HG03097 (cell line): Measurements from ENCODE around the gene RBBP5.

Experiments
- ATAC-seq: cut with Tn5 transposase; IDR thresholded peaks from one replicate; pipeline ENCODE4 v1.9.1; 2021; ENCODE audit not compliant: unreplicated experiment, low FRiP score

RBBP5 gene

DNA sequence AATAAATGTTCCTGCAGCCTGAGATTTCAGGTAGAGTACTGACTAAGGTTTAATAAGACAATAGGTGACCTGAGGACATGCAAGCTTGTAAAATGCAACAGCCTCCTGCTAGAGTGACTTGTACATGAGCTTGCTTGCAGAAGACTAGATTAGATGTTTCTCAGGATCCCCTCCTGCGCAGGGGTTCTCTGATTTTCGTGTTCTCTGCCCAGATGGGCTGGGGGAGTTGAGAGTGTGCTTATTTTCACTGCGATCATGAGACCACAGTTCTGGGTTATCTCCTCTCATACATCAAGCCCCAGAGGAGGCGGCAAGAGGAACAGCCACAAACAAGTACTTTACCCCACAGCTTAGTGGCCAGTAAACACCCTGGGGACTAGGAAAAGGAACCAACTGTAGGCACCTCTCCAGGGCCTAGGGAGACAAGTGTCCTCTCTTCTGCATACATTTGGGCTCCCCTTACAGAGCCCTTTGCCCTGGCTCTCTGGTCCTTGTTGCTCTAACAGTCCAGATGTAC is 45.5 kb downstream of the RBBP5 start:
- ATAC-seq: no peak

DNA sequence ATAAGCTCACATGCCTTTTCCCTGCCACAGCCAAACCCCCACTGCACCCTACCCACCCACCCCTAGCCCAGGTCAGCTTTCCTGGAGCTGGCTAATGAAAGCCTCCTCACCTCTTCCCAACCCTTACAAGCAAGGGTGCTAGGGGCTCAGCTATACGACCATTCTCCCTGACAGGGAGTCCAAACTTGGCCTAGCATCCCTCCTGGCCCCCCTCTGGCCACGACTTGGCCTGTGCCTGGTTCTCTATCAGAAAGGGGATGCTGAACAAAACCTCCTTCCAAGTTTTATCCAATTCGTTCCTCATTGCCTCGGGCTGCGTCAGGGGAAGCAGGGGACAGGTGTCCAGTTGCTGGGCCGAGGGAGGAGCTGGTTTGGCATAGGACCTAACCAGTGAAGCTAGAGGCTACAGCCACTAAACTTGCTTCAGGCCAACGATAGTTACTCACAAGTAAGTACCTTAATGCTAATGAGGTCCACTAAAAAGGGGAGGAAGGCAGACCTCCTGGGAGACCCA is 46.1 kb downstream of the RBBP5 start:
- no peak for ATAC-seq

DNA sequence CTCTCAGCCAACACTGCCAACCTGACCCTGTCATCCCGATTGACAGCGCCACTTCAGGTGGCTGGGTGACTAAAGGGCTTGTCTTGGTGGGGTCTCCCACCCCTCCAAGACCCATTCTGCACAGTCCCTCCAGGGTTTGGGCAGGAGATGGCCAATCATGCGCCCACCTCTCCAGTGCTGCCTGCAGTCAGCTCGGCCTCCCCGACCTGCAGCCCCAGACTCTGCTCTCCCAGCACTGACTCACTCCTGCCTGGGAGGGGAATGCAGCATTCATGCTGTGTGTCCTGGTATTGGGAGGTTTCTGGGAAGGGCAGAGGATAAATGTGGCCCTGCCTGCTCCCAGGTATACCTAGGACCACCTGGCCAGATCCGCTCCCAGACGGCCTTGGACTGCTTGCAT is 47.3 kb downstream of the RBBP5 start:
- ATAC-seq: no peak

DNA sequence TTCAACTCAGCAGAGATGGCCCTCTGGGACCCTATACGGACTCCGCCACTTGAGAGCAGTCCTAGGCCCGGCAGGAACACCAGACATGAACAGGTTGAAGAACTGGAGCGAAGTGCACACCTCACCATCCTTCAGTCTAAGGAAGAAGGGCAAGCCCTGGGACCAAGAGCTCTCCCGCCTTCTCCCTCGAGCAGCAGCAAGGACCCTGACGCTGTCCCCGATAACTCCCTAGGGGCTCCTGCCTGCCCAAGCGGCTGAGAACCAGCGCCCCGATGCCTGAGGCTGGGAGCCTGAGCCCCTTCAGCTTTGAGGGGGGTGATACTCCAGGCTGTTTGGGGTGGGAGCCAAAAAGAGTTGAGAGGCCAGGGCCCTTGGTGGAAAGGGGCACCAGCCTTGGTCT is 47.7 kb downstream of the RBBP5 start:
- no peak for ATAC-seq

DNA sequence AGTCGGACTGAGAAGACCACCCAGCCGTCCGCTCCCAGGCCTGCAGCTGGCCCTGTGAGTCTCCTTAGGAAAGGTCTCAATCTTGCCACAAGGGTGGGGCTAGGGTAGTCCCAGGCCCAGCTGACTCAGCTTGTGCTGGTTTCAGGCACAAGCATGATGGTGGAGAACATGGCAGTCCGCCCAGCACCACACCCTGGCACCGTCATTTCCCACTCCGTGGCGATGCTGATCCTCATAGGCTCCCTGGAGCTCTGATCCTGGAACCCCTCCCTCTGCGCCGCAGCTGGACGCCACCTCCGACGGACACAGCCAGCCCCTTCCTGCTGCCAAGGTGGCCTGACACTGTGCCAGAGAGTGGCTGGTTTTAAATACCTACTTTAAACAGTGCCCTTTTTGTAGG is 48.3 kb downstream of the RBBP5 start:
- no peak for ATAC-seq

DNA sequence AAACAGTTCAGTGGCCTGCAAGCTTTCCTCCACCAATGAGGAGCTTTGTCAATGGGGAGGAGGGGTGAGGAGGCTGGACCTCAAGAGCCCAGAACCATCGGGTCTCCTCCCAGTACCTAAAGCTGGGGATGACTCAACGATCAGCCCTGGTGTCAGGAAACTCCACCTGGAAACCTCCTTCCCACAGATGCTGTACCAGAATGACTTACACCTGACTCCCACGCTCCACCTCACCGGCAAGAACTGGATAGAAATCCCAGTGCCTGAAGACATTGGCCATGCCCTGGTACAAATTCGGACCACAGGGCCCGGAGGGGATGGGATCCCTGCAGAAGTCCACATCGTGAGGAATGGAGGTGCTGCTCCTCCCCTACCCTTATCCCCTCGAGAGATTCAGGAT is 48.9 kb downstream of the RBBP5 start:
- ATAC-seq: no peak

DNA sequence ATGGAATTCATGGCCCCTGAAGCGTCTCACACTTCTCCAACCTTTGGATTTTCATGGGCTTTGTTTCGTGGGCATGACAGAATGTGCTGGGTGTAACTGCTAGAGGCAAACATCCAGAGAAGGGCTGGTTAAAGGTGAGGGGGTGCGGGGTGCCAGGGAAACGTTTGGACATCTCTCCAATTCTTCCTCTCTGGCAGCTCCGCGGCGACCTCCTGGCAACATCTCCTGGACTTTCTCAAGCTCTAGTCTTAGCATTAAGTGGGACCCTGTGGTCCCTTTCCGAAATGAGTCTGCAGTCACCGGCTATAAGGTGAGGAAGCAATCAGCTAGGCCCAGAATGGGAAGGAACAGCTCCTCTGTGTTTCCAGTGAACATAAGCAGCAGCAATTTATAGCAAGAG is 49.5 kb downstream of the RBBP5 start:
- no peak for ATAC-seq

DNA sequence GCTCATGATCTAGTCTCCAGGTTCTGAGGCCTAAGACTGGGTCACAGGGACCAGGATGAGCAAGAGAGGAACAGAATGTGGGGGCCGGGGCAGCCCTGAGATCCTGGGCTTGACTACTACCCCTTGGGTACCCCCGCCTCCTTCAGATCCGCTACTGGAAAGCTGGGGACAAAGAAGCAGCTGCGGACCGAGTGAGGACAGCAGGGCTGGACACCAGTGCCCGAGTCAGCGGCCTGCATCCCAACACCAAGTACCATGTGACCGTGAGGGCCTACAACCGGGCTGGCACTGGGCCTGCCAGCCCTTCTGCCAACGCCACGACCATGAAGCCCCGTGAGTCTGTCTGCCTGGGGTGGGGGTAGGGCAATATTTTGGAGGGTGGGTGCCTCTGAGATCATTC is 50.0 kb downstream of the RBBP5 start:
- ATAC-seq: no peak

DNA sequence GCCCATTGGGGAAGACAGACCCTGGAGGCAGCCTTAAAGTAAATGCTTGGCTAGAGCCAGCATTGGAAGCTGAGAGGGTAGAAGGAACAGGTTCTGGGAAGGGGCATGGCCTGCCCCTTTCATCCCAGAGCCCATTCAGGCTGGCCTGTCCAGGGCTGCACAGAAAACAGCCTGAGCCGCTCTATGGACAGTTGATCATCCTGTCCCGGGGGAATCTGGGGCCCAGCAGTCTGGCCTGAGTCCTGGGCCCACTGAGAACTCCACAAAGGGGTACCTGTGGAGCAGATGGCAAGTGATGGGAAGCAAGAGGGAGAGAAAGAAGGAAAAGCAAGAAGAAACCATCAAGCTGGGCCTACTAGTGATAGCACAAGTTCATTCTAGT is 50.8 kb downstream of the RBBP5 start:
- ATAC-seq: no peak

DNA sequence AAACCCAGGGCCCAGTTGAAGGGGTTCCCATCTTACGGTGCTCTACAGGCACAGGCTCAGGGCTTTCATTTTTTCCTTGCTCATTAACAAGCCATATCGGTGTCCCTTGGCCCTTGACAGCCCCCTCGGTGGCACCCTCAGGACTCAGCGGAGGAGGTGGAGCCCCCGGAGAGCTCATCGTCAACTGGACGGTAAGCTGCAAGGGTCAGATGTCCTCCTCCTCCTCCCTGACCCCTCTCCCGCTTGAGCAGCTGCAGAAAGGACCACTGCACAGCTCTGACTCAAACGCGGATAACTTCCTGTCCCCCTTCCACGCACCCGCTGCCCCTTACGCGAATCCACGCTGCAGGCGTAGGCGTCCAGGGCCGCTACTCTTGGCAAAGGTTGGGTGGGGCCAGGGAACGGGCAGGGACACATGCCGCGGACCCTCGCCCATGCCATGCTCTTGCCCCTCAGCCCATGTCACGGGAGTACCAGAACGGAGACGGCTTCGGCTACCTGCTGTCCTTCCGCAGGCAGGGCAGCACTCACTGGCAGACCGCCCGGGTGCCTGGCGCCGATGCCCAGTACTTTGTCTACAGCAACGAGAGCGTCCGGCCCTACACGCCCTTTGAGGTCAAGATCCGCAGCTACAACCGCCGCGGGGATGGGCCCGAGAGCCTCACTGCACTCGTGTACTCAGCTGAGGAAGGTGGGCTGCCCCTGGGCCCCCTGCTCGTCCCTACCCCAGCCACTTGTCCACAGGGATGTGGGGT is 52.2 kb downstream of the RBBP5 start:
- no peak for ATAC-seq

DNA sequence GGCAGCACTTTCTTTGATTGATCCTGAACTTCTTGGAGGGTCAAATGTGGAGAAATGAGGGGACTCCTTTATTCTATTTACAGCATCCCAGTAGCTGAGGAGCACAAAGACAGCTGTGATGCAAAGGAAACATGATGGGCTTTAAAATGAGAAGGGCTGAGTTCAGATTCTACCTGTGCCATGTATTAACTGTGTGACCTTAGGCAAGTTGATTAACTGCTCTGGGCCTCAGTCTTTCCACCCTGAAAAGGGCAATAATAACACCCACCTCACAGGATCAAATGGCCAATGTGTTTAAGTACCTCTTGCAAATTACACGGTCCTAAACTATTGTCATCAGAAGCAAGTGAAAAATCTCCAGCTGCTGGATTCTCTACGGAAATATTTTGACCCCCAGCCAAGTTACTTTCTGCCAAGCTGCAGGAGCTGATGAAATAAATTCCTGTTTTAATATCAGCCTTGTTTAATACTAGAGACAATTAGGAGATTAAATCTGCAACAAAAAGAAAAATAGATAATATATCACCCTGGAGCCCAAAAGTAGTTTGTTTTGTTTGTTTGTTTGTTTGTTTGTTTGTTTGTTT is 53.2 kb downstream of the RBBP5 start:
- ATAC-seq: no peak

DNA sequence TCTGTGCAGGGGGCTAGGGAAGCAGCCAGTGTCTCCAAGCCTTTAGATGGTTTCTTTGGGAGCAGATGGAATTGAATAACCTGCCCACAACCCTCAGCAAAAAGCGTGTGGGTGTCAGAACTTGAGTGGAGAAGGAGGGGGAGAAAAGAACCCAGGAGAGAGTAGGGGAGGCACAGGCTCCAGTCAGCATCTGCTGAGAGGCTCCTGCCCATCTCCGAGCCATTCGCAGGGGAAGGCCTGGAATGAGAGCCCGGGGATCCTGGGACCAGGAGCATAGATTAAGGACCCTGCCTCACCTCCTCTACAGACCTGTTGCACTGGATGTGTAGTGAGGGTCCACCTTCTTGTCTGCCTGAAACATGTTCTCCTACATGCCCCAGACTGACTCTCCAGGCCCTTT is 53.8 kb downstream of the RBBP5 start:
- ATAC-seq: no peak

DNA sequence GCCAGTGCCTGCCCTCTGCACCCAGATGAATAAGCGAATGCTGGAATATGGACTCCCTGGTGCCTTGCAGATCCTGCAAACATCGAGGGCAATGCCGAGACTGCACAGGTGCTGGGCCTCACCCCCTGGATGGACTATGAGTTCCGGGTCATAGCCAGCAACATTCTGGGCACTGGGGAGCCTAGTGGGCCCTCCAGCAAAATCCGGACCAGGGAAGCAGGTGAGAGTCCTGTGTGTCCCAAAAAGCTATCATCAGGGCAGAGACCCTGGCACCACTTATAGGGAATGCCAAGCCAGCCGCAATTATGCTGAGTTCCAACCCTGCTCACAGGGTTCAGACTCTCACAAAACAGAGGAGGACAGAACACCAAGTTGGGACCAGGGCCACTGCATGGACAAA is 54.7 kb downstream of the RBBP5 start:
- no peak for ATAC-seq

DNA sequence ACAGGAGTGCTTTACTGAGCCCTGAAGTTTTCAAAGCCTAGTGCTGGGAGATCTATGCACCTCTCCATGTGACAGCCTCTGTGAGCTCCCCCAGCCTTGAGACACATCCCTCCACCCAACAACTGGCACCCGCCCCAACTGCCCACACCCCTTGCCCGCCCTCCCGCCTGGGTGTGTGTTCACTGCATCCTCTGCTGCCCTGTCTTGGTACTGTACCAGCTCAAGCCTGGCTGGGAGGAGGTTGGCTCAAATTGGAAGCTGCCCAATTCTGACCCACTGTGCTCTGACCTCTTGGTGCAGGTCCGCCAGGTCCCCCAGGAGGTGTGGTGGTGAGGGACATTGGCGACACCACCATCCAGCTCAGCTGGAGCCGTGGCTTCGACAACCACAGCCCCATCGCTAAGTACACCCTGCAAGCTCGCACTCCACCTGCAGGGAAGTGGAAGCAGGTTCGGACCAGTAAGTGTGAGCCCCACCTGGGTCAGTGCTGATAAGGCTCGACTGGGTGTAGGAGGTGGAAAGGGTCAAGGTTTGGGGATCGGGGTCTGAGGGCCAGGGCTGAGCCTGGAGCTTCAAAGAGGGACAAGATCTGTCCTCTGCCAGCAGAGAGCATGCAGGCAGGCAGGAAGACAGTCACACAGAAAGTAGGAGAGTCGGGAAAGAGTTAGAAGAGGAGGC is 55.5 kb downstream of the RBBP5 start:
- ATAC-seq: no peak

DNA sequence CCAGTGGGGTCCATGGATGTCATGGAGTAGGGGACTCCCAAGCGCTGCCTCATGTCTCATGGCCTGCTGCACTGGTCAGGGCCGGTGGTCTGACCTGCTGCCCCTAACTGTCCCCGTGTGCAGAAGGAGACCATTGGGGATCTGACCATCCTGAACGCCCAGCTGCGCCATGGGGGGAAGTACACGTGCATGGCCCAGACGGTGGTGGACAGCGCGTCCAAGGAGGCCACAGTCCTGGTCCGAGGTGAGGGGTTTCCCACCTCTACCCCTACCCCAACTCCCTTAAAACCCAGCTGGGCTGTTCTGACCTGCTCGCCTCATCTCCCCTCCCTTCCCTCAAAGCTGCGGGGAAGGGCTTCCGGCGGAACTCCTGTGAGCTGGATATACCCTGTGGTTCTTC is 56.1 kb downstream of the RBBP5 start:
- ATAC-seq: no peak

DNA sequence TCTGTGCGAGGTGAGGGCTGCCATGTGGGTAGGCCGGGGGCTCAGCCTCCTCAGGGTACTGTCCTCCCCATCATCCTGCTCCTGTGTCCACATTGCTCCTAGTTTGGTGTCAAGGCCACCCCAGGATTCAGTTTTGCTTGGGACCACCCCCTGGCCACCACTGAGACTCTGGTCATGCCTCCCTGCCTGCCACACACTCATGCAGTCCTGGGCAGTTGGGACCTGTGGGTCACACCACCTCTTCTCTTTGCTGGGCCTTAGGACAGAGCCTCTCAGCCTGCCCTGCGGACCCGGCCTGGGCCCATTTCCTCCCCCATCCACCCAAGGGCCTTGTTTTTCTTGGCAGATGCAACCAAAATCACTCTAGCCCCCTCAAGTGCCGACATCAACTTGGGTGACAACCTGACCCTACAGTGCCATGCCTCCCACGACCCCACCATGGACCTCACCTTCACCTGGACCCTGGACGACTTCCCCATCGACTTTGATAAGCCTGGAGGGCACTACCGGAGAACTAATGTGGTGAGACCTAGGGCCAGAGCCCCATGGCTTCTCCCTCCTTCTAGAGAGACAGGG is 56.9 kb downstream of the RBBP5 start:
- ATAC-seq: no peak

DNA sequence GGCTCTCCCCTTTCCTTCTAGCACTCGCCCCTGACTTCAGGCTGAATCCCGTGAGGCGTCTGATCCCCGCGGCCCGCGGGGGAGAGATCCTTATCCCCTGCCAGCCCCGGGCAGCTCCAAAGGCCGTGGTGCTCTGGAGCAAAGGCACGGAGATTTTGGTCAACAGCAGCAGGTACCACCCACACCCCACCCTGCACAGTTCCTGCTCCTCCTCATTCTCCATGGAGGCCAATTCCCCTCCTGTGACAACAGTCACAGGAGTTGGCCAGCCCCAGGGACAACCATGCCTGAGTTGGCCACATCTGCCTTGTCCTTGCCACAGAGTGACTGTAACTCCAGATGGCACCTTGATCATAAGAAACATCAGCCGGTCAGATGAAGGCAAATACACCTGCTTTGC is 57.5 kb downstream of the RBBP5 start:
- no peak for ATAC-seq

DNA sequence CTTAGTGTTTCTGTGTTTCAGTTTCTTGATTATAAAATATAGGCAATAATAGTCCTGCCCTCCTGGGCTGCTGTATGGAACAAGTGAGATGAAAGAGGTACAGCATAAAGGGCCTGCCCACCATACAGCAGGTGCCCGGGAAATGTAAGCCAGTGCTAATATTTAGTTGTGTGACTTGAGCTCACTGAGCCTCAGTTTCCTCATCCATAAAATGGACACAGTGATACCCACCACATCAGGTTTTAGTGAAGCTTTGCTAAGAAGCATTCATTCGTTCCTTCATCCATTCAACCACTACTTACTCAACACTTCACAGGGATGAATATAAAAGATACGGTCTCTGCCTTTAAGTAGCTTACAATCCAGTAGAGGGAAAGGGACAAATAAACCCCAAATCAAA is 58.9 kb downstream of the RBBP5 start:
- no peak for ATAC-seq

DNA sequence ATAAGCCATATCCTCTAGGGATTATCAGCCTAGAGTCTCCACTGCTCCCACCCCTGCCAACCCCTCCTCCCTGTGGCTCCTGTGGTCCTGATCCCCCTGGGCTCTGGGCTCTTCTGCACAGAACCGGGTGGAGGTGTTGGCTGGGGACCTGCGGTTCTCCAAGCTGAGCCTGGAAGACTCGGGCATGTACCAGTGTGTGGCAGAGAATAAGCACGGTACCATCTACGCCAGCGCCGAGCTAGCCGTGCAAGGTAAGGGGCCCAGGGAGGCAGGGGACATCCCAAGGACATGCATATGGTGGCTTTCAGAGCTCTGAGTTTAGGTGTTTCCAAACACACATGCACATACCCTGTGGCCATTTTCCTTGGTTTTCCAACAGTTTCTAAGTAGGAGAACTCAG is 59.5 kb downstream of the RBBP5 start:
- no peak for ATAC-seq

DNA sequence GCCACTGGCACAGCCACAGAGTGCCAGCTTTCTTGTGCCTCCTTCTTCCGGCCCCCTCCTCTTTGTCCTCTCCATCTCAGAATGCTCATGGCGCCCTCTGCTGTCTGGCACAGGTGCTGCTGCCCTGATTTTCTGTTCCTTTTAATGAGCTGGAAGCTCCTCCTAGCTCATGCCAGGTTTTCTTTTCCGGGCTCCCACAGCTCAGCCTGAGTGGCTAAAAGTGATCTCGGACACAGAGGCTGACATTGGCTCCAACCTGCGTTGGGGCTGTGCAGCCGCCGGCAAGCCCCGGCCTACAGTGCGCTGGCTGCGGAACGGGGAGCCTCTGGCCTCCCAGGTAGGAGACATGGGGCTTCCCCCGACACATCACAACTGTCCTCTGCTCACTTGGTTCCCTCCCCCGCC is 60.1 kb downstream of the RBBP5 start:
- ATAC-seq: no peak

DNA sequence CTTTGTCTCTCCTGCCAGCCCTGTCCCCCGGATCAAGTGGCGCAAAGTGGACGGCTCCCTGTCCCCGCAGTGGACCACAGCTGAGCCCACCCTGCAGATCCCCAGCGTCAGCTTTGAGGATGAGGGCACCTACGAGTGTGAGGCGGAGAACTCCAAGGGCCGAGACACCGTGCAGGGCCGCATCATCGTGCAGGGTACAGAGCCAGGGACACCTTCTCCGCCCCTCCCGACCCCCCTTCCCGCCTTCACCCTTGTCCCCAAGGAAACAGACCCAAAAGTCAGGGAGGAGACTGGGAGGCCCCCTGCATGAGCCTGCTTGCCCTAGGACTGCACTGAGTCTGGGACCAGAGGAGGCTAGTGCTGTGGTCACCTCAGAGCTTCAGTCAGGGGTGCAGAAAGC is 60.6 kb downstream of the RBBP5 start:
- ATAC-seq: no peak
